ENCODE results near the gene TXLNB.

TXLNB gene

GRCh38 chr6:139265512-139266190, 26.1 kb downstream of the TXLNB start:
- TF ChIP-seq CTCF (IDR thresholded peaks at IDR 0.05; ENCODE audit: low read depth, low read length), result no peak
- DNase-seq (ENCODE audit: low read depth, low spot score), result no peak
- no peak overlapping the region for H3K4me3 ChIP-seq (ENCODE audit: low read depth, low read length)
- in situ Hi-C loops (cut with HindIII; ENCODE audit: low sequenced_read_pairs), result no loop called here

GRCh38 chr6:139262519-139263300, 29.1 kb downstream of the TXLNB start:
- H3K4me3 ChIP-seq (ENCODE audit: low read depth, low read length), result no peak overlapping the region
- no peak for DNase-seq (ENCODE audit: low read depth, low spot score)
- in situ Hi-C loops (cut with HindIII; ENCODE audit: low sequenced_read_pairs), result no loop called here
- TF ChIP-seq CTCF (IDR thresholded peaks at IDR 0.05; ENCODE audit: low read depth, low read length), result no peak

GRCh38 chr6:139257821-139258398, 33.9 kb downstream of the TXLNB start:
- in situ Hi-C loops (cut with HindIII; ENCODE audit: low sequenced_read_pairs), result no loop called here
- TF ChIP-seq CTCF (IDR thresholded peaks at IDR 0.05; ENCODE audit: low read depth, low read length), result no peak
- DNase-seq (ENCODE audit: low read depth, low spot score), result no peak
- H3K4me3 ChIP-seq (ENCODE audit: low read depth, low read length), result no peak overlapping the region

- H3K4me3 ChIP-seq (ENCODE audit: low read depth, low read length), result no peak overlapping the region
- no peak for TF ChIP-seq CTCF (IDR thresholded peaks at IDR 0.05; ENCODE audit: low read depth, low read length)
- DNase-seq (ENCODE audit: low read depth, low spot score), result no peak
- in situ Hi-C loops (cut with HindIII; ENCODE audit: low sequenced_read_pairs), result no loop called here
Observed at GRCh38 chr6:139257291-139257690, 34.5 kb downstream of the TXLNB start.

- TF ChIP-seq CTCF (IDR thresholded peaks at IDR 0.05; ENCODE audit: low read depth, low read length), result no peak
- H3K4me3 ChIP-seq (ENCODE audit: low read depth, low read length), result no peak overlapping the region
- peak; percentile 91 for DNase-seq (ENCODE audit: low read depth, low spot score)
- in situ Hi-C loops (cut with HindIII; ENCODE audit: low sequenced_read_pairs), result no loop called here
Observed at GRCh38 chr6:139256087-139256486, 35.7 kb downstream of the TXLNB start.

GRCh38 chr6:139254196-139254595, 37.6 kb downstream of the TXLNB start:
- in situ Hi-C loops (cut with HindIII; ENCODE audit: low sequenced_read_pairs), result no loop called here
- no peak for TF ChIP-seq CTCF (IDR thresholded peaks at IDR 0.05; ENCODE audit: low read depth, low read length)
- no peak for DNase-seq (ENCODE audit: low read depth, low spot score)
- no peak overlapping the region for H3K4me3 ChIP-seq (ENCODE audit: low read depth, low read length)

All from astrocyte of the spinal cord (primary cell).